Progenitor cell of endocrine pancreas (in vitro differentiated cells): Measurements from ENCODE around the gene UBE2J1. TPM values are rescaled to one million over a fixed set of nuclear protein-coding genes. Genes with fewer than 3 reads are reported as not detected.
"Not testable (repeated sequence)": the region's sequence is repeated elsewhere in the genome, so short reads cannot be mapped to it uniquely, and the experiment has no call there.

Experiments
- DNase-seq: peaks from one replicate; pipeline ENCODE4 v3.0.0; 2021; ENCODE audit warnings: low spot score; ENCODE audit not compliant: unreplicated experiment
- H3K27ac Mint-ChIP-seq: 2 replicates; pipeline ENCODE4 v1.8.0; 2021; ENCODE audit warnings: mild to moderate bottlenecking, moderate library complexity, mixed read lengths
- H3K27me3 Mint-ChIP-seq: 2 replicates; pipeline ENCODE4 v1.8.0; 2021; ENCODE audit warnings: mixed read lengths
- H3K36me3 Mint-ChIP-seq: 2 replicates; pipeline ENCODE4 v1.8.0; 2022; ENCODE audit warnings: mixed read lengths; ENCODE audit not compliant: insufficient read depth
- H3K4me1 Mint-ChIP-seq: 2 replicates; pipeline ENCODE4 v1.8.0; 2021; ENCODE audit warnings: low read depth, mixed read lengths
- H3K4me3 Mint-ChIP-seq: 2 replicates; pipeline ENCODE4 v1.8.0; 2021; ENCODE audit warnings: low read depth, mild to moderate bottlenecking, moderate library complexity, mixed read lengths
- H3K9me3 Mint-ChIP-seq: 2 replicates; pipeline ENCODE4 v1.8.0; 2021; ENCODE audit warnings: low read depth, mixed read lengths
- total RNA-seq: library from RNA; stranded (reverse); gene quantifications from 2 replicates; pipeline ENCODE4 v1.2.1, GENCODE V29; 2021
- TF ChIP-seq, protein P1 (sequence below): fragments of 200-600 bp; sonication (generic); IDR thresholded peaks from one replicate; pipeline ENCODE4 v1.5.0; 2021; ENCODE audit warnings: antibody characterized with exemption, mild to moderate bottlenecking; ENCODE audit not compliant: unreplicated experiment

The UBE2J1 gene
- total RNA-seq, 1 donor from 2014 or later = 36.2 TPM

- DNase-seq = no peak
- Mint-ChIP-seq H3K27ac (no peak overlapping the region), H3K36me3 (no peaks in the 10 kb centered on the region), H3K27me3 (peaks cover 4% of the 10 kb centered on the region), H3K4me1 (peaks cover 6% of the 10 kb centered on the region), H3K9me3 (no peaks in the 10 kb centered on the region), H3K4me3 (no peak overlapping the region)
- TF ChIP-seq, protein P1, sequence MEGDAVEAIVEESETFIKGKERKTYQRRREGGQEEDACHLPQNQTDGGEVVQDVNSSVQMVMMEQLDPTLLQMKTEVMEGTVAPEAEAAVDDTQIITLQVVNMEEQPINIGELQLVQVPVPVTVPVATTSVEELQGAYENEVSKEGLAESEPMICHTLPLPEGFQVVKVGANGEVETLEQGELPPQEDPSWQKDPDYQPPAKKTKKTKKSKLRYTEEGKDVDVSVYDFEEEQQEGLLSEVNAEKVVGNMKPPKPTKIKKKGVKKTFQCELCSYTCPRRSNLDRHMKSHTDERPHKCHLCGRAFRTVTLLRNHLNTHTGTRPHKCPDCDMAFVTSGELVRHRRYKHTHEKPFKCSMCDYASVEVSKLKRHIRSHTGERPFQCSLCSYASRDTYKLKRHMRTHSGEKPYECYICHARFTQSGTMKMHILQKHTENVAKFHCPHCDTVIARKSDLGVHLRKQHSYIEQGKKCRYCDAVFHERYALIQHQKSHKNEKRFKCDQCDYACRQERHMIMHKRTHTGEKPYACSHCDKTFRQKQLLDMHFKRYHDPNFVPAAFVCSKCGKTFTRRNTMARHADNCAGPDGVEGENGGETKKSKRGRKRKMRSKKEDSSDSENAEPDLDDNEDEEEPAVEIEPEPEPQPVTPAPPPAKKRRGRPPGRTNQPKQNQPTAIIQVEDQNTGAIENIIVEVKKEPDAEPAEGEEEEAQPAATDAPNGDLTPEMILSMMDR = no peak
Measured at GRCh38 chr6:89313006-89313405, 39.5 kb downstream of the UBE2J1 start.

DNA sequence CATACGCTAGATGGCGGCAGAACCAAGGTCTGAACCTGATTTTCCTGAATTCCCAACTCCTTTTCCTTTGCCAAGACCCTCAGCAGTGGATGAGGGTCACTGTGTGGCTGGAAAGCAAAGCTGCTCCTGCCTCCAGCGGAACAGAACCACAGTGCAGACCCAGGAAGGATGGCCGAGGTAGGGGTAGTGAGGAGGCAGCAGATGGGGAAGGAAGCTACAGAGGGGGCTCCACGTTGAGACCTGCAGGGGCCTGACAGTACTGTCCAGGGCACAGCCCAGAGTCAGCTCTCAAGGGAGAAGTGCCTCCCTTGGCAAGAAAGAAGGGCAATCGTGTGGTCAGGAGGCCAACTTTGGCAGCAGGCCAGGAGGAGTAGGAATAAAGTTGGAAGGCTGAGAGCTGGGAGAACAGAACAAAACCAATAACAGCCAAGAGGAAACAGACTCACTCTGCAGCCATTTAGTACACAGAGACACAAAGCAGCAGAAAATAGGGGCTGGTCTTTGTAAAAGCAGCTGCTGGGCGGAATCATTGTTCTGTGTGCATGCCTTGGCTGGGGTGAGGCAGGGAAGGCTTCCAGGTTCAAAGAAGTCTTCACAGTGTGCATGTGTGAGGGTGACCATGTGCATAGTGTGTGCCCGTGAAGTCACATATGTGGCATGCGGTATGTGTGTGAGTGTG lies 40.5 kb downstream of the UBE2J1 start:
- TF ChIP-seq, protein P1 = peak; percentile 70
- peaks cover 4% of the 10 kb centered on the region for H3K27me3 Mint-ChIP-seq
- no peak overlapping the region for H3K4me3 Mint-ChIP-seq

DNA sequence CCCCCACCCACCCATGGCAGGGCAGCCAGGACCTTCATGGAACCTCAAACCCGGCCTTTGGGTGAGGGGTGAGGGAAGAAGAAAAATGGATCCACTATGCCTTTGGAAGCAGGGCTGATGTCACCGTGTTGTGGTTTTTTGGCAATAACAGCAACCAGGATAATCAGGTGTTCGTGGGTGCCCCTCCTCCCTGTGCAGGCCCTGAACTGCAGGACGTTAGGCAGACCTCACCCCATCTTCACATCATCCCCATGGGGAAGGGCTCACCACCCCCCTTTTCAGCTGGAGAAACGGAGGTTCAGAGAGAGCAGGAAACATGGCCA lies 41.0 kb downstream of the UBE2J1 start:
- no peak overlapping the region for H3K27ac Mint-ChIP-seq
- TF ChIP-seq, protein P1 = no peak
- no peaks in the 10 kb centered on the region for H3K9me3 Mint-ChIP-seq
- no peaks in the 10 kb centered on the region for H3K36me3 Mint-ChIP-seq
- H3K27me3 Mint-ChIP-seq = peaks cover 4% of the 10 kb centered on the region
- H3K4me1 Mint-ChIP-seq = peaks cover 6% of the 10 kb centered on the region
- H3K4me3 Mint-ChIP-seq = no peak overlapping the region
- DNase-seq = no peak

More for the DNA sequence above, 40.5 kb downstream of the UBE2J1 start:
- no peaks in the 10 kb centered on the region for H3K36me3 Mint-ChIP-seq
- peaks cover 6% of the 10 kb centered on the region for H3K4me1 Mint-ChIP-seq
- H3K9me3 Mint-ChIP-seq = no peaks in the 10 kb centered on the region
- DNase-seq = peak; percentile 44
- no peak overlapping the region for H3K27ac Mint-ChIP-seq

DNA sequence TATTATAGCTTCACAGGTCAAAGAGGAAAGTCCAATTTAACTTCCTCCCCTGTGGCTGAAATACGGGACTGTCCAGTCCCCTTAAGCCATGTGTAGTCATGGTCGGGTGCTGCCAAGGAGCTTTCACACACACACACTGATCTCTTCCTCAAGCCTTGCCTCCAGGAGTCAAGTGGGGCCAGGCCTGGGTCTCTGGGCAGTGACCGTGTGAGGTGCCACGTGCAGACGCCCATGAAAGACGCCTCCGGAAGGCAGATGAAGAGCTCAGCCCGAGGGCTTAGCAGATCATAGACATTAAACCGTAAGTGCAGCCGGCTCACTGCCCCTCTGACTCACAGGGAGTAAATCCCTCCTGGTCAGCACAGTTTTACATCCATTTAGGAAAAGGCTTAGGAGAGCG lies 41.6 kb downstream of the UBE2J1 start:
- Mint-ChIP-seq H3K27me3 (peaks cover 4% of the 10 kb centered on the region), H3K36me3 (no peaks in the 10 kb centered on the region), H3K9me3 (no peaks in the 10 kb centered on the region), H3K4me1 (peaks cover 6% of the 10 kb centered on the region), H3K4me3 (no peak overlapping the region), H3K27ac (no peak overlapping the region)
- TF ChIP-seq, protein P1 = no peak
- DNase-seq = no peak

DNA sequence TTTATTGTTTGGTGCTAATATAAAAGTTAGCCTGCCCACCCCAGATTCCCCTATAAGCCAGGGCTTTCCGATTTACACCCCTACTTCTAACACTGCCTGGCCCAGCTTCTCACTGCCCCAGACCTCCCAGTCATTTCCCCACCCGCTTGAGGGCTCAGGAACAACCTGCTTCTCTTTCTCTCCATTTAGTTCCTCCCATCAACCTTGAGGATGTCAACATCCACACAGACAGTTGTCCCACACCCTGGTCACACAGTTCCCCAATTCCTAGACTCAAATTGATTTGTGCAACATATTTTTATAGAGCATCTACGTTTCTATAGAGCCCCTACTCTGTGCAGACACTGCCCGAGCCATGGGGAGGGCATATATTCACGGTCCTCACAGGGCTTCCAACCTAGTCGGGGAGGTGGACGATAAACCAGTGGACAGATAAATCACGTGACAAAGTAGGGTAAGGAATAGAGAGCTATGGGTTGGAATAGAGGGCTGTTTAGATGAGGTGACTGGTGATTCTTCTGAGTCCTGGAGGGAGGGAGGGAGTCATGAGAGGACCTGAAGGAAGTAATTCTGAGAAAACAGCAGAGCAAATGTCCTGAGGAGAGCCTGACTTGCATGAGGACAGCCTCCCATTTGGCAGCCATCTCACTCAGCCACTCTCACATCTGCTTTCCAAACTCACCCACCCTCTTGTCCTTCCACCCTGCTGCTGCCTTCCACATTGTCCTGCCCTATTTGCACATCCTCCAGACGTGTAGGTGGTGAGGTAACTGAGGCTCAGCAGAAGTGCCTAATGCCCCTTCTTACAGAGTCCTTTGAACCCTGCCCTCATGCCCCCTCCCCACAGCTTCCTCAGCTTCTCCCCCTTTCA lies 43.8 kb downstream of the UBE2J1 start:
- H3K27me3 Mint-ChIP-seq = peaks cover 4% of the 10 kb centered on the region
- H3K36me3 Mint-ChIP-seq = no peaks in the 10 kb centered on the region
- no peak for DNase-seq
- peaks cover 6% of the 10 kb centered on the region for H3K4me1 Mint-ChIP-seq
- no peak overlapping the region for H3K27ac Mint-ChIP-seq
- TF ChIP-seq, protein P1 = no peak
- no peak overlapping the region for H3K4me3 Mint-ChIP-seq
- H3K9me3 Mint-ChIP-seq = peaks cover 1% of the 10 kb centered on the region

GRCh38 chr6:89304517-89304916 lies 48.0 kb downstream of the UBE2J1 start:
- H3K27me3 Mint-ChIP-seq, H3K27ac Mint-ChIP-seq, H3K9me3 Mint-ChIP-seq, H3K4me3 Mint-ChIP-seq, H3K4me1 Mint-ChIP-seq, DNase-seq, H3K36me3 Mint-ChIP-seq: not testable (repeated sequence)
